Trophoblast cell (in vitro differentiated cells and primary cell): Measurements from ENCODE around the gene LMO4.

Source experiments
- DNase-seq, 2 donors: peaks; one replicate each; pipeline ENCODE4 v3.0.0-alpha.2; 2016
- H2AFZ ChIP-seq: 2 replicates; pipeline ENCODE4 v1.6.1; 2013; ENCODE audit warnings: low read length, moderate library complexity, mild to moderate bottlenecking; ENCODE audit not compliant: insufficient read depth, poor library complexity
- H2AK5ac ChIP-seq: 2 replicates; pipeline ENCODE4 v1.6.1; 2013; ENCODE audit warnings: mild to moderate bottlenecking, low read length
- H2BK120ac ChIP-seq: 2 replicates; pipeline ENCODE4 v1.6.1; 2013; ENCODE audit warnings: low read length, mild to moderate bottlenecking, moderate library complexity; ENCODE audit not compliant: insufficient read depth, poor library complexity
- H2BK12ac ChIP-seq: 2 replicates; pipeline ENCODE4 v1.6.1; 2013; ENCODE audit warnings: mild to moderate bottlenecking, low read length, moderate library complexity
- H2BK5ac ChIP-seq: 2 replicates; pipeline ENCODE4 v1.6.1; 2013; ENCODE audit warnings: low read length, low read depth, moderate library complexity, mild to moderate bottlenecking; ENCODE audit not compliant: poor library complexity
- H3K14ac ChIP-seq: 2 replicates; pipeline ENCODE4 v1.6.1; 2013; ENCODE audit warnings: mild to moderate bottlenecking, low read length
- H3K18ac ChIP-seq: 2 replicates; pipeline ENCODE4 v1.6.1; 2013; ENCODE audit warnings: mild to moderate bottlenecking, low read length
- H3K23ac ChIP-seq: 2 replicates; pipeline ENCODE4 v1.6.1; 2013; ENCODE audit warnings: low read length
- H3K27ac ChIP-seq: 2 replicates; pipeline ENCODE4 v1.5.1; 2013; ENCODE audit warnings: low read depth, mild to moderate bottlenecking, inconsistent platforms, low read length, moderate library complexity
- H3K27me3 ChIP-seq: 2 replicates; pipeline ENCODE4 v1.6.1; 2013; ENCODE audit warnings: inconsistent platforms, mild to moderate bottlenecking, low read length, moderate library complexity; ENCODE audit not compliant: insufficient read depth
- H3K36me3 ChIP-seq, 2 experiments: 1 replicate in 1 of 2; 2 replicates in 1 of 2; pipeline ENCODE4 v1.6.1; 2013; ENCODE audit warnings: low read length in 2 of 2, mild to moderate bottlenecking in 2 of 2, moderate library complexity in 1 of 2; ENCODE audit not compliant: insufficient read depth in 2 of 2, control insufficient read depth in 1 of 2
- H3K4ac ChIP-seq: 2 replicates; pipeline ENCODE4 v1.6.1; 2013; ENCODE audit warnings: low read depth, mild to moderate bottlenecking, low read length, moderate library complexity
- H3K4me1 ChIP-seq, 2 experiments: 1 replicate in 1 of 2; 2 replicates in 1 of 2; pipeline ENCODE4 v1.6.1; 2013; ENCODE audit warnings: low read length in 2 of 2, mild to moderate bottlenecking in 2 of 2, moderate library complexity in 1 of 2; ENCODE audit not compliant: insufficient read depth in 2 of 2, control insufficient read depth in 1 of 2
- H3K4me2 ChIP-seq: 2 replicates; pipeline ENCODE4 v1.6.1; 2013; ENCODE audit warnings: inconsistent platforms, mild to moderate bottlenecking, low read length, moderate library complexity
- H3K4me3 ChIP-seq: 2 replicates; pipeline ENCODE4 v1.5.1; 2013; ENCODE audit warnings: mild to moderate bottlenecking, low read depth, low read length, inconsistent platforms
- H3K79me1 ChIP-seq: one replicate; pipeline ENCODE4 v1.6.1; 2013; ENCODE audit warnings: low read length
- H3K79me2 ChIP-seq: 2 replicates; pipeline ENCODE4 v1.6.1; 2013; ENCODE audit warnings: low read length, mild to moderate bottlenecking; ENCODE audit not compliant: control insufficient read depth, insufficient read depth, poor library complexity
- H3K9ac ChIP-seq: 2 replicates; pipeline ENCODE4 v1.6.1; 2013; ENCODE audit warnings: mild to moderate bottlenecking, low read length
- H3K9me3 ChIP-seq: 2 replicates; pipeline ENCODE4 v1.6.1; 2013; ENCODE audit warnings: low read depth, mild to moderate bottlenecking, control low read depth, inconsistent platforms, low read length; ENCODE audit not compliant: insufficient read depth
- H4K12ac ChIP-seq: 2 replicates; pipeline ENCODE4 v1.6.1; 2013; ENCODE audit warnings: low read depth, mild to moderate bottlenecking, low read length, moderate library complexity
- H4K8ac ChIP-seq: 2 replicates; pipeline ENCODE4 v1.6.1; 2013; ENCODE audit warnings: low read depth, mild to moderate bottlenecking, low read length, moderate library complexity
- H4K91ac ChIP-seq: one replicate; pipeline ENCODE4 v1.6.1; 2013; ENCODE audit warnings: low read depth, mild to moderate bottlenecking, low read length, moderate library complexity
- WGBS: extraction: QIAGEN DNeasy Blood & Tissue Kit; methylation state at CpG from one replicate; pipeline ENCODE4 v1.1.7; 2013; ENCODE audit warnings: missing lambda C conversion rate; ENCODE audit not compliant: insufficient read length, insufficient coverage; ENCODE audit errors: extremely low coverage; 5-methylcytosine and 5-hydroxymethylcytosine counted together

LMO4 gene

DNA sequence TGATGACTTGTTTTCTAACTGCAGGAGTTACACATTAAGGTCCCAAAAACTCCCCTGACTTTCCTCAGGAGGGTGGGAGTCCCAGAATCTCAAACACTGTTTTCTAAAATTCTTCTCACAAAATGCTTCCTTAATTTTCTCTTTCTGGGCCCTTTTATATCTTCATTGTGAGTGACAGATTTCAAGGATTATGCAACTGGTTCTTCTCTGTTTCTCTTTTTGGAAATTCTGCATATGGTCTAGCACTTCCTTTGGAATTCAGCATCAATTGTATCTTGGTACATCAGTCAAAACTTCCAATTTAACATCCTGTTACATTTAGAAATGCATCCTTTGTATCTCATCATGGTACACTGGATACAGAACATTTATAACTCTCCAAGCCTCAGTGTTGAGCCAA is 59.7 kb downstream of the LMO4 start:
- Histone ChIP-seq H2BK12ac (no peak overlapping the region), H4K8ac (no peak overlapping the region), H3K79me1 (no peaks in the 10 kb centered on the region), H3K4ac (no peak overlapping the region), H2BK120ac (no peak overlapping the region), H3K9ac (no peak overlapping the region), H4K12ac (no peak overlapping the region), H2BK5ac (no peak overlapping the region), H2AK5ac (no peak overlapping the region), H3K4me2 (no peak overlapping the region), H3K79me2 (no peaks in the 10 kb centered on the region), H3K36me3 (no peaks in the 10 kb centered on the region), H3K9me3 (no peaks in the 10 kb centered on the region), H3K27me3 (no peaks in the 10 kb centered on the region), H4K91ac (no peak overlapping the region), H2AFZ (no peak overlapping the region), H3K14ac (no peak overlapping the region), H3K18ac (no peak overlapping the region), H3K4me3 (no peak overlapping the region), H3K23ac (no peak overlapping the region), H3K4me1 (peaks cover 0 to 2% of the 10 kb centered on the region in 2 experiments), H3K27ac (no peak overlapping the region)
- DNase-seq = no peak

DNA sequence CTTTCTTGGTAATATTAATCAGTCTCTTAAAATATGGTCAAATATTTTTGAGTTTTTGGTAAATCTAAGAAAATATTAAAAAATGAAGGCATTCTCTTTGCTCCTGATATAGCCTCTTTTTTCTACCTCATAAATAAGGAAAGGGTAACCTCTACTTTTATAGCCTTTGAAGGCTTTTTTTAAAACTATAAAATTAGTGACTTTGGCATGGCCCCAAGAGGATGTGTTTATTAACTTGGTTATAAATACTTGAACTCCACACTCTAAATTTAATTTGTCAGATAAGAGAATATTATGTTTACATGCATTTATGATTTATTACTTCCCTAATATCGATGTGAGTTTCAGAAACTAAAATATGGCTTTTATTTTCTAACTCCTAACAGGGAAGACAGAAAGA is 60.3 kb downstream of the LMO4 start:
- DNase-seq = no peak
- Histone ChIP-seq H3K9ac (no peak overlapping the region), H4K8ac (no peak overlapping the region), H4K91ac (no peak overlapping the region), H4K12ac (no peak overlapping the region), H3K14ac (no peak overlapping the region), H3K36me3 (no peaks in the 10 kb centered on the region), H3K4ac (no peak overlapping the region), H2AK5ac (no peak overlapping the region), H2AFZ (no peak overlapping the region), H3K27me3 (no peaks in the 10 kb centered on the region), H3K27ac (no peak overlapping the region), H3K4me1 (peaks cover 0 to 2% of the 10 kb centered on the region in 2 experiments), H2BK120ac (no peak overlapping the region), H3K9me3 (no peaks in the 10 kb centered on the region), H3K4me3 (no peak overlapping the region), H3K79me1 (no peaks in the 10 kb centered on the region), H3K23ac (no peak overlapping the region), H3K18ac (no peak overlapping the region), H2BK12ac (no peak overlapping the region), H3K4me2 (no peak overlapping the region), H3K79me2 (no peaks in the 10 kb centered on the region), H2BK5ac (no peak overlapping the region)
- no CpG with 5 or more reads among the region's 1 CpG for whole genome bisulfite sequencing

DNA sequence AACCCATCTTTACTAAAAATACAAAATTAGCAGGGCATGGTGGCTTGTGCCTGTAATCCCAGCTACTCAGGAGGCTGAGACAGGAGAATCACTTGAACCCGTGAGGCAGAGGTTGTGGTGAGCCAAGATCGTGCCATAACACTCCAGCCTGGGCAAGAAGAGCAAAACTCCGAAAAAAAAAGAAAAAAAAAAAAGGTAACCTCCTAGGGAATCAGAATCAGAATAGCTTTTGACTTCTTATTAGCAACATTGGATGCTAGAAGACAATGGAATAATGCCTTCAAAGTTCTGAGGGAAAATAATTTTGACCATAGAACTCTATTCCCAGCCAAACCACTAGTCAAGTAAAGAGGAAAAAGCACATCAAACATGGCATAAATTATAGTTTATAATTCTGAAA is 60.9 kb downstream of the LMO4 start:
- no CpG with 5 or more reads among the region's 3 CpGs for WGBS
- Histone ChIP-seq H2AFZ (no peak overlapping the region), H4K12ac (no peak overlapping the region), H3K23ac (no peak overlapping the region), H3K9ac (no peak overlapping the region), H3K4me1 (peaks cover 0 to 2% of the 10 kb centered on the region in 2 experiments), H3K4ac (no peak overlapping the region), H3K14ac (no peak overlapping the region), H3K4me2 (no peak overlapping the region), H3K9me3 (no peaks in the 10 kb centered on the region), H2BK12ac (no peak overlapping the region), H4K91ac (no peak overlapping the region), H4K8ac (no peak overlapping the region), H2BK5ac (no peak overlapping the region), H2AK5ac (no peak overlapping the region), H3K18ac (no peak overlapping the region), H3K79me2 (no peaks in the 10 kb centered on the region), H3K27me3 (no peaks in the 10 kb centered on the region), H3K27ac (no peak overlapping the region), H2BK120ac (no peak overlapping the region), H3K36me3 (no peaks in the 10 kb centered on the region), H3K79me1 (no peaks in the 10 kb centered on the region), H3K4me3 (no peak overlapping the region)
- no peak for DNase-seq

DNA sequence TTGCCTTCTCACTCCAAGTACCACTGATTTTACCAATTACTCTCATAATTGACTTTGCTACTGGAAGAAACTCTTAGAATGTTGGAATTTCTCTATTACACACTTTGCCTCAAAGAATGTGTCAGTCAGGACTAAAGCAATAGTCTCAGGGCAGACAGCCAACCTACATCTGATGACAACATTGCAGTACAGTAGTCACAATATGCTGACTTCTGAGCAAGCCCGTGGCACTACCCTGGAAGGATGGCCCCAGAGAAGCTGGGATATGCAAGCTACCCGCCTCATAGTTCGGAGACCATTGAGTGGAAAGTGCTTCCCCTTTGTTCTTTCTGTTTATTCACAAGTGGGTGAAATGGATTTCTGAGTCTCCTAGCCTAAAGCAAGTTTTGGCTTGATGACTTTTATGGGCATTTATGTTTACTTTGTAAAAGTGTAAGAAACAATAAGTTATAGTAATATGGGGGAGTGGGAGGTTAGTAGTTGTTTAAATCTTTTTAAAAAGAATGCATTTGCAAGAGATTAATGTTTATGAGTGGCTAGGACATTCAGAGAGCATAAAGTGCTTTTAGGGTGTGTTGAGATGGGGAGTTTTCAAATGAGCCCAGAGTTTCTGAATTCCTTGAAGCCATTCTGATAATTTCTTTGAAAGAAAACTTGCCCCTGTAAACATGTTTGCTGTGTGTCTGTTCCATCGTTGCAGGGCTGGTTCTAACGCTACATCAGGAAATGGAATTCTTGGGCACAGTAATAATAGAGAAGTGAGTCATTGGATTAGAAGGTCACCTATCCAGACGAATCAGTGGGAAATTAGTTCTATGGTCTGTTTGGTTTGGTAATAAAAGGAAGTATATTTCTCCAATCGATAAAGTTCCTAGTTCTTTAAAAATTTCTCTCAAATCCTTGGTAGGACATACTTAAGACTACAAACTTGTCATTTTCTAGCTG is 63.8 kb downstream of the LMO4 start:
- H2BK12ac ChIP-seq = no peak overlapping the region
- H3K36me3 ChIP-seq = no peaks in the 10 kb centered on the region
- no peak overlapping the region for H2BK5ac ChIP-seq
- no peak overlapping the region for H4K8ac ChIP-seq
- H3K23ac ChIP-seq = no peak overlapping the region
- H3K18ac ChIP-seq = no peak overlapping the region
- no peak overlapping the region for H2BK120ac ChIP-seq
- no peak overlapping the region for H3K27ac ChIP-seq
- no peaks in the 10 kb centered on the region for H3K79me2 ChIP-seq
- no peaks in the 10 kb centered on the region for H3K27me3 ChIP-seq
- peak; percentile 60 to 75 for DNase-seq
- H3K9me3 ChIP-seq = no peaks in the 10 kb centered on the region
- no peak overlapping the region for H4K12ac ChIP-seq
- WGBS = no CpG with 5 or more reads among the region's 7 CpGs
- H3K4me3 ChIP-seq = no peak overlapping the region
- H3K79me1 ChIP-seq = no peaks in the 10 kb centered on the region
- no peak overlapping the region for H3K4ac ChIP-seq
- H2AK5ac ChIP-seq = no peak overlapping the region
- H2AFZ ChIP-seq = no peak overlapping the region
- H4K91ac ChIP-seq = no peak overlapping the region
- peaks cover 0 to 2% of the 10 kb centered on the region in 2 experiments for H3K4me1 ChIP-seq
- H3K4me2 ChIP-seq = no peak overlapping the region
- no peak overlapping the region for H3K9ac ChIP-seq
- H3K14ac ChIP-seq = no peak overlapping the region
